ENCODE measurements around the gene STAP1. TPM values are rescaled to one million over a fixed set of nuclear protein-coding genes. Genes with fewer than 3 reads are reported as not detected.

Gene STAP1
- total and polyA plus RNA-seq, 2 of the 8 experiments (the other 6 are each of a cell fraction or from before 2014, with no cell fraction given), result not detected

GRCh38 chr4:67566335-67566734 lies 7.8 kb downstream of the STAP1 start:
- H3K23me2 ChIP-seq (ENCODE audit: low read depth, low read length), result no peaks in the 10 kb centered on the region
- H2BK15ac ChIP-seq (ENCODE audit: low read length), result no peak overlapping the region
- H4K5ac ChIP-seq (ENCODE audit: insufficient read length, low read depth, low read length), result no peak overlapping the region
- H3K23ac ChIP-seq (ENCODE audit: insufficient read length), result no peak overlapping the region
- FAIRE-seq (no peak), DNase-seq (ENCODE audit: low read depth in 1 of 2, low spot score in 2 of 2) (no peak)
- H3K4me3 ChIP-seq (ENCODE audit: extremely low read depth in 1 of 4, insufficient read depth in 2 of 4, low read depth in 3 of 4, low read length in 4 of 4), result no peak overlapping the region
- H2AK5ac ChIP-seq (ENCODE audit: low read depth, low read length), result no peak overlapping the region
- CTCF ChIA-PET (ENCODE audit: partially characterized antibody), result interaction anchor here (0.7 to 1.1 kb wide), 2 partner anchors 14 to 16 kb away, joined by 3 read pairs; no protein-coding TSS in a partner anchor
- no peak overlapping the region for H3K4me2 ChIP-seq (ENCODE audit: insufficient read depth in 1 of 2, low read depth in 2 of 2, low read length in 2 of 2)
- no peak overlapping the region for H2BK120ac ChIP-seq (replicated peaks; ENCODE audit: low read depth, low read length)
- POLR2A ChIA-PET (ENCODE audit: partially characterized antibody), result interaction anchor here (1.3 kb wide), 1 partner anchor 21 kb away, joined by 4 read pairs; the partner anchor contains the start of gene CENPC
- H3K79me1 ChIP-seq (ENCODE audit: low read depth, low read length), result no peaks in the 10 kb centered on the region
- H3K4ac ChIP-seq (replicated peaks; ENCODE audit: insufficient read length, low read depth, low read length), result no peak overlapping the region
- WGBS, 2 experiments (ENCODE audit: extremely low coverage in 1 of 2, insufficient coverage in 1 of 2, insufficient read length in 1 of 2, insufficient replicate concordance in 2 of 2, low coverage in 1 of 2, low lambda C conversion rate in 2 of 2, missing lambda C conversion rate in 1 of 2), result 90% methylated on average over 3 of the region's 3 CpGs; no CpG with 5 or more reads in 1 of the 2 experiments
- TF ChIP-seq KDM4A (IDR thresholded peaks at IDR 0.05; ENCODE audit: low read depth, low read length, severe bottlenecking) (no peak), ZNF274 (IDR thresholded peaks at IDR 0.05; ENCODE audit: borderline replicate concordance, extremely low read depth, low read length) (no peak), PHF8 (conservative IDR thresholded peaks at IDR 0.05; ENCODE audit: low read depth, low read length) (no peak), POU5F1 (IDR thresholded peaks at IDR 0.05; ENCODE audit: low read depth, low read length) (no peak), BCL11A (IDR thresholded peaks at IDR 0.05; ENCODE audit: low read depth in 2 of 2, low read length in 2 of 2) (no peak), TAF1 (IDR thresholded peaks at IDR 0.05; ENCODE audit: low read depth, low read length) (no peak)
- no peaks in the 10 kb centered on the region for H3K9me3 ChIP-seq (ENCODE audit: insufficient read depth in 2 of 2, low read depth in 1 of 2, low read length in 1 of 2)
- H3K14ac ChIP-seq (ENCODE audit: insufficient read length), result no peak overlapping the region
- no peak overlapping the region for H3K9ac ChIP-seq (replicated peaks in 1 of 4; ENCODE audit: extremely low read depth in 1 of 4, low read depth in 3 of 4, low read length in 3 of 4)
- peak overlapping the region; percentile 76; the same call in 1 of the 2 replicates for H2AFZ ChIP-seq (ENCODE audit: low read length)
- no peaks in the 10 kb centered on the region for H3K27me3 ChIP-seq (replicated peaks in 1 of 4; ENCODE audit: control insufficient read depth in 3 of 4, extremely low read depth in 1 of 4, insufficient read depth in 3 of 4, low read length in 3 of 4)
- no peak overlapping the region for H3K27ac ChIP-seq (ENCODE audit: low read depth, low read length)
- no peak overlapping the region for H2BK5ac ChIP-seq (ENCODE audit: low read depth, low read length)
- no peaks in the 10 kb centered on the region for H3K36me3 ChIP-seq (ENCODE audit: control insufficient read depth in 2 of 4, insufficient read depth in 4 of 4, low read length in 3 of 4)
- H3K4me1 ChIP-seq (replicated peaks in 1 of 4; ENCODE audit: control insufficient read depth in 3 of 4, insufficient read depth in 4 of 4, low read length in 3 of 4), result no peaks in the 10 kb centered on the region
- no peak overlapping the region for H4K8ac ChIP-seq (ENCODE audit: extremely low read depth, insufficient read depth, low read length)
- H3K18ac ChIP-seq (ENCODE audit: extremely low read depth, low read length), result no peak overlapping the region
- no peak overlapping the region for H2BK20ac ChIP-seq (ENCODE audit: low read length)
- H3K79me2 ChIP-seq (ENCODE audit: control insufficient read depth in 1 of 2, insufficient read depth in 2 of 2, low read length in 2 of 2), result no peaks in the 10 kb centered on the region
- no peak overlapping the region for H3K56ac ChIP-seq (replicated peaks; ENCODE audit: insufficient read length, low read depth, low read length)
- no peak overlapping the region for H4K91ac ChIP-seq (replicated peaks; ENCODE audit: insufficient read length, low read length)
- no peaks in the 10 kb centered on the region for H4K20me1 ChIP-seq (replicated peaks in 1 of 2; ENCODE audit: control insufficient read depth in 1 of 2, insufficient read depth in 2 of 2, low read length in 2 of 2)
- no peak overlapping the region for H2BK12ac ChIP-seq (ENCODE audit: low read depth, low read length)

Data from H1 (cell line).